Small intestine (tissue), 7 donors: ENCODE measurements around the gene DPEP2. TPM values are rescaled to one million over a fixed set of nuclear protein-coding genes. Genes with fewer than 3 reads are reported as not detected.
"Not testable (repeated sequence)": the region's sequence is repeated elsewhere in the genome, so short reads cannot be mapped to it uniquely, and the experiment has no call there.

Experiments
- DNase-seq, 2 donors: peaks; one replicate each; pipeline versions ENCODE4 v3.0.0 to v3.0.0-alpha.2; 2013
- FAIRE-seq: peaks from 2 replicates; lab custom pipeline; 2012; peaks lifted over from hg19 to GRCh38; lab: Jason Lieb, UNC
- H3K27ac ChIP-seq, 3 donors: one replicate each; pipeline ENCODE4 v1.5.1; 2013; ENCODE audit warnings: low read length in 2 of 3, mild to moderate bottlenecking in 2 of 3, control low read depth in 1 of 3, inconsistent platforms in 1 of 3, low read depth in 1 of 3, moderate library complexity in 1 of 3
- H3K27me3 ChIP-seq, 3 donors: one replicate each; pipeline ENCODE4 v1.6.1; 2013; ENCODE audit warnings: low read length in 3 of 3, inconsistent platforms in 1 of 3; ENCODE audit not compliant: control insufficient read depth in 3 of 3, insufficient read depth in 3 of 3
- H3K36me3 ChIP-seq, 3 donors: one replicate each; pipeline ENCODE4 v1.6.1; 2013; ENCODE audit warnings: low read length in 3 of 3, inconsistent platforms in 1 of 3, low read depth in 1 of 3, mild to moderate bottlenecking in 1 of 3, moderate library complexity in 1 of 3; ENCODE audit not compliant: control insufficient read depth in 3 of 3, insufficient read depth in 2 of 3
- H3K4me1 ChIP-seq, 3 donors: one replicate each; pipeline ENCODE4 v1.6.1; 2013; ENCODE audit warnings: low read length in 2 of 3, inconsistent platforms in 1 of 3, low read depth in 1 of 3, mild to moderate bottlenecking in 1 of 3, moderate library complexity in 1 of 3; ENCODE audit not compliant: control insufficient read depth in 3 of 3, insufficient read depth in 2 of 3
- H3K4me3 ChIP-seq, 3 donors: one replicate each; pipeline ENCODE4 v1.5.1; 2013; ENCODE audit warnings: low read length in 3 of 3, control low read depth in 1 of 3, inconsistent platforms in 1 of 3, low read depth in 1 of 3, mild to moderate bottlenecking in 1 of 3, moderate library complexity in 1 of 3
- H3K9me3 ChIP-seq, 2 donors: one replicate each; pipeline ENCODE4 v1.6.1; 2013; ENCODE audit warnings: low read depth in 1 of 2, low read length in 1 of 2; ENCODE audit not compliant: control insufficient read depth in 2 of 2, insufficient read depth in 1 of 2
- WGBS, 3 donors: extraction: QIAGEN DNeasy Blood & Tissue Kit; methylation state at CpG; one replicate each; pipeline ENCODE4 v1.1.7; 2013; 5-methylcytosine and 5-hydroxymethylcytosine counted together
- polyA plus RNA-seq, 4 donors: library from polyadenylated mRNA; stranded (reverse) in 3 of 4; unstranded in 1 of 4; fragments of 200-250 nt in 3 of 4; fragments of 120-200 nt in 1 of 4; gene quantifications; one replicate each; pipeline versions ENCODE4 v1.2.1 to v1.2.3, GENCODE V29; 2013
- donor health status: healthy with polysubstance abuse.
- donor health status: control.
- donor health status: control.
- donor health status: Bipolar disorder and iron deficiency.
- donor health status: healthy.

Gene DPEP2
- polyA plus RNA-seq, 4 donors, result 1.4 to 4.1 (median 3.2) TPM; not detected in 1

GRCh38 chr16:68033101-68033500, 33.8 kb upstream of the DPEP2 start:
- WGBS, 3 donors, result 96 to 100% (median 98%) methylated on average over 2 of the region's 2 CpGs
- no peaks in the 10 kb centered on the region for H3K9me3 ChIP-seq
- DNase-seq, result no peak
- no peak for FAIRE-seq
- no peak overlapping the region for H3K27ac ChIP-seq
- H3K27me3 ChIP-seq, result no peaks in the 10 kb centered on the region
- no peaks in the 10 kb centered on the region for H3K4me1 ChIP-seq
- peaks cover 0 to 23% (median 0%) of the 10 kb centered on the region in 3 donors for H3K36me3 ChIP-seq
- no peak overlapping the region for H3K4me3 ChIP-seq

GRCh38 chr16:68031951-68032350, 32.7 kb upstream of the DPEP2 start:
- H3K27ac ChIP-seq, result no peak overlapping the region
- FAIRE-seq (no peak), DNase-seq (no peak)
- H3K4me3 ChIP-seq, result no peak overlapping the region
- no peaks in the 10 kb centered on the region for H3K27me3 ChIP-seq
- H3K9me3 ChIP-seq, result no peaks in the 10 kb centered on the region
- peaks cover 0 to 26% (median 0%) of the 10 kb centered on the region in 3 donors for H3K36me3 ChIP-seq
- H3K4me1 ChIP-seq, result no peaks in the 10 kb centered on the region
- WGBS, 3 donors, result 87 to 98% (median 94%) methylated on average over 2 of the region's 2 CpGs

- H3K36me3 ChIP-seq, result peaks cover 0 to 29% (median 0%) of the 10 kb centered on the region in 3 donors
- WGBS, 3 donors, result 79 to 87% (median 83%) methylated on average over 6 of the region's 6 CpGs
- DNase-seq, H3K4me1 ChIP-seq, H3K4me3 ChIP-seq, H3K9me3 ChIP-seq, H3K27me3 ChIP-seq, H3K27ac ChIP-seq, FAIRE-seq: not testable (repeated sequence)
Measured at GRCh38 chr16:68030108-68030507, 30.8 kb upstream of the DPEP2 start.

DNA sequence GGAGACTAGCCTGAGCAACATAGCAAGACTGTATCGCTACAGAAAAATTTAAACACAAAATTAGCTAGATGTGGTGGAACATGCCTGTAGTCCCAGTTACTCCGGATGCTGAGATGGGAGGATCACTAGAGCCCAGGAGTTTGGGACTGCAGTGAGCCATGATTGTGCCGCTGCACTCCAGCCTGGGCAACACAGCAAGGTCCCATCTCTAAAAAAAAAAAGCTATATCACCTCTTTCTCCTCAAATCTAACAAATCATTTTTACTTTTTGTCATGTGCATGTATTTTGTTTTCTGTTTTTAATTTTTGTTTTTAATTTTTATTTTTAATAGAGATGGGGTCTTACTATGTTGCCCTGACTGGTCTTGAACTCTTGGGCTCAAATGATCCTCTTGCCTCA, 29.7 kb upstream of the DPEP2 start:
- no peak overlapping the region for H3K27ac ChIP-seq
- no peak overlapping the region for H3K4me3 ChIP-seq
- H3K36me3 ChIP-seq, result peaks cover 0 to 29% (median 0%) of the 10 kb centered on the region in 3 donors
- no peak for FAIRE-seq
- peaks cover 0 to 3% (median 2%) of the 10 kb centered on the region in 3 donors for H3K4me1 ChIP-seq
- no peaks in the 10 kb centered on the region for H3K9me3 ChIP-seq
- H3K27me3 ChIP-seq, result no peaks in the 10 kb centered on the region
- no peak for DNase-seq
- WGBS, 3 donors, result 92 to 96% (median 92%) methylated on average over 3 of the region's 3 CpGs

DNA sequence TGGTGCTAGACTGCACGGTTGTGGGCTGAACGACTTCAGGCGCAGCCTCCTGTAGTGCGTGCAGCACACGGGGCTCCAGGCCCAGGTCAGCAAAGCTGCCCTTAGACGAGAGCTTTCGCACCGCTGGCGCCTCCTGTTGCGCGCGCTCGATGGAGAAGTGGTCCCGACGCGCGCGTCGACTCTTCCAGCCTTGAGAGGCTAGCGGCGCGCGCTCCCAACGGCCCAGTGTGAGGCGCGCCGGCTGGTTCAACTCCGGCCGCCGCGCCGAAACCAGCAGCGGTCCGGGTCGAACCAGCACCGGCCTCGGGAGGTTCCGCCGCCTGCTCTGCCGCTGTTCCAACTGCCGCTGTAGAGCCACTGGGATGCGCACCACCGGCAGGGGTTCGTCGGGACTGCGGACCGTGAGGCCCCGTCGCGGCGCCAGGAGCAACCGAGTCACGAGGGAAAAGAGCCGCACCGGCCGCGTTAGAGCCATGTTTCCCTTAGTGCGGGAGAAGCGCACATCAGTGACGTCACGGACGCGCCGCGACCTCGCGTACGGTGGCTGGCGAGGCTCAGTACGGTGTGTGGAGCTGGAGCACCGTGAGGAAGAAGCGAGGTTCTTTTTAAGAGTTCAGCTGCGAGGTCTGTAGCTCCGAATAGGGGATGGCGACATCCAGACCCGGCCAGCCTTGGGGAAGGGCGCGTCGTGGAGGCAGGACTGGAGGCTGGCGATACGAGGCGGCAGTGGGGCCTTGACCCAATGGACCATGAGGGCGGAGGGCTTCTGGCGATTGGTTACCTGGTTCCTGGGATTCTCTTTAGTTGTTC, 23.6 kb upstream of the DPEP2 start, which contains the start of the genes DDX28 and DUS2:
Gene DDX28 (minus strand): TSS at position 505 of the 810 bp plus-strand sequence. CDS start 30 bp downstream, at position 475.
Gene DUS2 (plus strand): TSS at position 557 of the 810 bp plus-strand sequence. CDS start 14,740 bp downstream, outside the sequence.
- peak within 1 kb of the TSS; percentile 42 to 91 (median 83) for H3K27ac ChIP-seq
- H3K36me3 ChIP-seq, result peaks cover 0 to 24% (median 0%) of the 10 kb centered on the region in 3 donors
- DNase-seq (peak; percentile 87 to 98), FAIRE-seq (no peak)
- WGBS, 3 donors, result 0% methylated on average over 78 to 84 of the region's 84 CpGs
- H3K4me3 ChIP-seq, result peak within 1 kb of the TSS; percentile 78 to 95 (median 87)
- H3K9me3 ChIP-seq, result no peaks in the 10 kb centered on the region
- no peaks in the 10 kb centered on the region for H3K27me3 ChIP-seq
- H3K4me1 ChIP-seq, result peaks cover 0 to 15% (median 10%) of the 10 kb centered on the region in 3 donors

DNA sequence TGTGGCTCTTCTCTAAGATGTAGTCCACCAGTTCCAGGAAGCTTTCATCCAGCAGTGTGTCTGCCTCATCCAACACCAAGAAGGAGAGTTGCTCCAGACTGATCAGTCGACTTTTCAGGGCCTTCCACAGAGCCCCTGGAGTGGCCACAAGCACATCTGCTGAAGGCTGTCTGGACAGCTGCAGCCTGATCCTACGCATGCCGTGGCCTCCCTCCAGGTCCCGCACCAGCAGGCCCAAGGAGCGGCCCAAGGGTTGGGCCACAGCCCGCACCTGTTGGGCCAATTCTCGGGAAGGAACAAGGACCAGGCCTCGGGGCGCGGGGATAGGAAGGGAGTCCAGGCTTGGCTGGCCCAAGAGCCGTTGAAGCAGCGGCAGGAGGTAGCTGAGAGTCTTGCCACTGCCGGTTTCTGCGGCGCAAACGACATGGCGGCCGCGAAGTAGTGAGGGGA, 23.0 kb upstream of the DPEP2 start:
- FAIRE-seq, result no peak
- H3K27ac ChIP-seq, result peak overlapping the region in 2 of 3 donors; percentile 83 to 91
- WGBS, 3 donors, result 3 to 9% (median 8%) methylated on average over 19 of the region's 19 CpGs

DNA sequence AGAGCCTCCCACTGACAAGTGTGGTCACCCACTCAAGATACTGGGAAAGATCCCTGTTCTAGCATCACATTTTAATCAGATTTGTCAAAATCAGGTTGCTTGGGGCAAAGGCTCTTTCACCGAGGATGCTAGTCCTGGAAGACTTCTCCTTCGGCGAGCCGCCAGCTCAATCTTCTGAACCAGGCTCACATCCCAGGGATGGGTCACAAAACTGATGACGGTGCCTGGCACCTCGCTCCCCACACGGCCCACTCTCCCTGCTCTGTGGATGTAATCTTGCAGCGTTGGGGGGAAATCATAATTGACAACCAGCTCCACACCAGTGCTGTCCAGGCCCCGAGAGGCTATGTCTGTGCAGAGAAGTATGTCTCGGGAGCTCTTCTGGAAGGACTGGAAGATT, 22.2 kb upstream of the DPEP2 start:
- no peaks in the 10 kb centered on the region for H3K27me3 ChIP-seq
- 91 to 96% (median 96%) methylated on average over 10 of the region's 10 CpGs for WGBS, 3 donors
- no peak for FAIRE-seq
- DNase-seq, result no peak
- H3K4me1 ChIP-seq, result peaks cover 0 to 15% (median 10%) of the 10 kb centered on the region in 3 donors
- H3K4me3 ChIP-seq, result peak overlapping the region in 1 of 3 donors; percentile 87
- H3K27ac ChIP-seq, result no peak overlapping the region
- H3K36me3 ChIP-seq, result peaks cover 0 to 16% (median 0%) of the 10 kb centered on the region in 3 donors
- H3K9me3 ChIP-seq, result no peaks in the 10 kb centered on the region

More for the DNA sequence above, 23.0 kb upstream of the DPEP2 start:
- H3K36me3 ChIP-seq, result peaks cover 0 to 18% (median 0%) of the 10 kb centered on the region in 3 donors
- no peak for DNase-seq
- H3K4me1 ChIP-seq, result peaks cover 0 to 15% (median 10%) of the 10 kb centered on the region in 3 donors
- H3K27me3 ChIP-seq, result no peaks in the 10 kb centered on the region
- no peaks in the 10 kb centered on the region for H3K9me3 ChIP-seq
- H3K4me3 ChIP-seq, result peak overlapping the region; percentile 78 to 95 (median 87)

DNA sequence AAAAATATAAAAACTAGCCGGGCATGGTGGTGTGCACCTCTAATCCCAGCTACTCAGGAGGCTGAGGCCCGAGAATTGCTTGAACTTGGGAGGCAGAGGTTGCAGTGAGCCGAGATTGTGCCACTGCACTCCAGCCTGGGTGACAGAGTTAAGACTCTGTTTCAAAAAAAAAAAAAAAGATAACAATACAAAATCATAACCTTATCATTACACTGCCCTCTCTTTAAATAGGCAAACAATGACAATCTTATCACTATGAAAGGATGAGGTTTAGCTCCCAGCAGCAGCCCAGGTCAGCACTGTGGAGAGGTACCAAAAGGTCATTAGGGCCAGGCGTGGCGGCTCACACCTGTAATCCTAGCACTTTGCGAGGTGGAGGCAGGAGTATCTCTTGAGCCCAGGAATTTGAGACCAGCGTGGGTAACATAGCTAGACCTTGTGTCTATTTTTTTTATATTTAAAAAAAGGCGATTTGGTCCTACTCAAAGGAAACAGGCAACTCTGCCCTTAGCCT, 19.9 kb upstream of the DPEP2 start:
- Histone ChIP-seq H3K4me3 (no peak overlapping the region), H3K27ac (no peak overlapping the region), H3K4me1 (peaks cover 0 to 14% (median 10%) of the 10 kb centered on the region in 3 donors), H3K27me3 (peaks cover 0 to 1% (median 0%) of the 10 kb centered on the region in 3 donors), H3K9me3 (no peaks in the 10 kb centered on the region), H3K36me3 (peaks cover 0 to 10% (median 0%) of the 10 kb centered on the region in 3 donors)
- 36 to 66% (median 55%) methylated on average over 8 of the region's 8 CpGs for WGBS, 3 donors
- DNase-seq, result no peak
- no peak for FAIRE-seq
